ENCODE data around the gene AAMP. TPM values are rescaled to one million over a fixed set of nuclear protein-coding genes. Genes with fewer than 3 reads are reported as not detected.

Gene AAMP
- total RNA-seq, 4 donors from 2014 or later = 94.9 to 186 (median 123) TPM

- no peak for TF ChIP-seq CTCF (IDR thresholded peaks at IDR 0.05; ENCODE audit: low read depth)
Measured at GRCh38 chr2:218292048-218293014, 22.4 kb upstream of the AAMP start, which contains the start of gene TMBIM1. TSS of gene TMBIM1 (minus strand) at chr2:218292503. CDS start at chr2:218282141, 10,362 bp downstream.

DNA sequence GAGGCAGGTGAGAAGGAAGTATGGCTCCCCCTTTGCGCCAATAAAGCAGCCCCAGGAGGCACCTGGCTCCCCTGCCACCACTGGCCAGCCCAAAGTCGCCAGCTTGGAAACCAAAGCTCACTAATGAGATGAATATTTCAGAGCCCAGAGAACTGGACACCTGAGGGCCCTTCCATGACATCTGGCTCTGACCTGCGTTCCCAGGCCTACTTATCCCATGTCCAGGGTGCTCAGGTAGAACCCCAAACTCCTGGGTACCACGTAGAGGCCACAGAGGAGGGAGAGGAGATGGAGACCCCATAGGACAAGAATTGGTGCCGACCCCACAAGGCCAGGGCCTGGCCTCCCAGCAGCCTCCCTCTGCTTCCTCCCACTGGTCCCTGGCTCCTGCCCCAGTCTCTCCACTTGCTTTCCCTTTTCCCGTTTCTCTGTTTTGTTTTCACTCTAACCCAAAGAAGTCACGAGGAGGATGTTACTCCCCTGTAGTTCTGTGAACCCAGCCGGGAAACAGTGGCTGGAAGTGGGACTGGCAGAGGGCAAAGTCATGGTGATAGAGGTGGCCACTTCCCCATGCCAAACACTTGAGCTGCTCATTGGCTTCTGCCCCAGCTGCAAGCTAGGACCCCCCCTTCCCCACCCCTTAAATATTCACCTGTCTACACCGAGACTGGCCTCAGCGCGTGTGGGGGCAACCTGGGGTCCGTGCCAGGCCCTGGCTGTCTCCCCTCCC, 21.5 kb upstream of the AAMP start:
- TF ChIP-seq CTCF (IDR thresholded peaks at IDR 0.05; ENCODE audit: low read depth) = no peak

DNA sequence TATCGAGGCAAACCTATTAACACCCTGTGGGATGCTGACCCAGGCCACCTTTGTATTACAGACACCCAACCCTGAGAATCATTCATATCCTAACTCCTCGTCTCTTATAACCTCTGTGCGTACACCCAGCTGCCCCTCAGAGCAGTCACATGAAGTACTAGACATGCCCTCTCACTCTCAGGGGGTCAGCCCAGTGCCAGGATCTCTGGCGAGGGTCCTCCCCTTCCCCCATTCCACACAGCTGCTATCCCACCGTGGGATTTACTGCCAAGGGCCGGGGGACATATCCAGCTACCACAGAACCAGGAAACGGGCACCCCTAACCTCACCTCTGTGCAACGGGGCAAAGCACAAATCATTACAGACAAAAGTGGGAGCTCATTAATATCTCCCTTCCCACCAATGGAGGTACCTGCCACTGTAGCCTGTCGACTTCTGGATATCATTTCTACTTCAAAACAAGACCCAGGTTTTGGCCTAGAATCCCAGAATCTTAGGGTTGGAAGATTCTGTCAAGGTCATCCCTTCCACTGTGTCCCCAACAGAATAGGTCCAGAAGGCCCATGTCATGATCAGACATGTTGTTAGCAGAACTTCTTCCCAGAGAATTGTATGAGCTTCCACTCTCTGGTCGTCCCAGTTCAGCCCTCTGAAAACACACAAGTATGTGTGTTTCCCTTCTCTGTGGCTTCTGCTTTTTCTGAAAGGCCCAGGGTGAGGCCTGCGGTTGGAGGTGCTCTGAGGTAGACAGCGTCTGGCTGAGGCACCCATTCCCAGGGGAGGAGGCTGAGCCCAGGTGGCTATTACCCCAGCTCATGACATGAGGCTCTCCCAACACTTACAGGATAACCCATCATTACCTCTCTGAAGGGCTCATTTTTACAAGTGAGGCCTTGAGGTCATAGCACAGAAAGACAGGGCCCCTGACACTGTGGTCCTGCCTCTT, 20.7 kb upstream of the AAMP start:
- TF ChIP-seq CTCF (IDR thresholded peaks at IDR 0.05; ENCODE audit: low read depth) = no peak

DNA sequence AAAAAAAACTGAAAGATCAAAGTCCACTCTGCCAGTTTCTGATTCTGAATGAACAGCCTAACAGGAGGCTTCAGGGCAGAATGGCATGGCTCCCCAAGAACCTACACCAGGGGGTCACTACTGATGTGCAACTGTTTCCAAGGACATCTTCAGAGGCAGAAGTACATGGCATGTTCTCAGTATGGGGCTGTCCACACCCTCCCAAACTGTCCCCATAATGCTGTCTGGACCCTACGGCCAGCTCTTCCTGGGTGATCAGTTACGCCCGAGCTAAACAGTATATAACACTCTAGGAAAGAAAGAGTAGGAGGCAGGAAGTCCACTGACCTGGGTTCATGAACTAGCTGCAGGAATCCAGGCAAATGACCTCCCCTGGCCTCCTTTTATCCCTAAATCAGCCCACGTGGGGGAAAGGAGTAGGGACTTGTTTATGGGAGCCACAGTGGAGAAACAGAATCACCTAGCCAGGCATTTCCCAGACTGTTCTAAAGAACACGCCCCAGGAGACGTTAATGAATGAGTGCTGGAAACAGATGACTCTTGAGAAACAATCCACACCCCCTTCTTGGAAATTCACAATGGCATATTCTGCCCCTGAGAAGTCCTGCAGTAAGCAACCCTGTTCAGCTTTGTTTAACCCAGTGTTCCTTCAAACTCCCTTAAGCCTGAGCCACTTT, 19.8 kb upstream of the AAMP start:
- TF ChIP-seq CTCF (IDR thresholded peaks at IDR 0.05; ENCODE audit: low read depth) = no peak

- no peak for TF ChIP-seq CTCF (IDR thresholded peaks at IDR 0.05; ENCODE audit: low read depth)
Measured at GRCh38 chr2:218286570-218287459, 16.9 kb upstream of the AAMP start.

DNA sequence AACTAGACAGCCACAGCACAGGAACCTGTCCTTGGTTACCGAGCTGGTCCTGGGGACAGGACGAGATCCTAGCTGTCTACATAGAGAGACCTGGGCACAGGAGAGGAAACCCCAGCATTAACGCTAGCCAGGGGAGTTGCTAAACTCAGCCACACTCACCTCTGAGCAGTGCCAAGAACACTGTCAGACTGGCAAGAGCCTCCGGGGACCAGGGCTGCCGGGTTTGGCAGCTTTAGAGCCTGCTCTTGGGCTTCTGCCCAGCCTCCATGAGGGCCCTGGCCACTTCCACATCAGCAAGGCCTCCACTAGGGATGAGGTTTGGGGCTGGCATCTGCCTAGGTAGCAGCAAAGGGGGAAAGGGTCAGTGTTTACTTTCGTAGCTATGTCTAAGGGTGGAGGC, 15.7 kb upstream of the AAMP start:
- TF ChIP-seq CTCF (IDR thresholded peaks at IDR 0.05; ENCODE audit: low read depth) = no peak

Measured in subcutaneous adipose tissue (tissue), 4 donors.